ENCODE measurements around the gene NBL1. TPM values are rescaled to one million over a fixed set of nuclear protein-coding genes. Genes with fewer than 3 reads are reported as not detected.

The NBL1 gene
- total and polyA plus RNA-seq, 10 of the 15 experiments (the other 5 are each of a cell fraction or from before 2014, with no cell fraction given): 0.13 to 2.4 (median 0.81) TPM; not detected in 1

- no peak for DNase-seq (ENCODE audit: low read depth, low spot score)
- under 1% methylated on average over 20 of the region's 80 CpGs for WGBS (ENCODE audit: insufficient coverage, insufficient replicate concordance, low lambda C conversion rate, missing lambda C conversion rate)
- peaks cover 6% of the 10 kb centered on the region; the same call in 1 of the 2 replicates for H3K4me1 ChIP-seq (ENCODE audit: control insufficient read depth, insufficient read depth, low read length)
- H4K20me1 ChIP-seq (ENCODE audit: control insufficient read depth, insufficient read depth): no peaks in the 10 kb centered on the region
- H3K4me2 ChIP-seq (ENCODE audit: control insufficient read depth, insufficient read depth): peak within 1 kb of the TSS; percentile 86
- no peaks in the 10 kb centered on the region for H3K36me3 ChIP-seq (ENCODE audit: control insufficient read depth in 2 of 2, insufficient read depth in 2 of 2, low read length in 1 of 2)
- ChIA-PET RAD21 (ENCODE audit: unreplicated experiment) (interaction anchor here (1.0 kb wide), 1 partner anchor 41 kb away, joined by 3 read pairs; no protein-coding TSS in a partner anchor), POLR2A (interaction anchor here (0.8 kb wide), 1 partner anchor 46 kb away, joined by 3 read pairs; no protein-coding TSS in a partner anchor), SMC1A (ENCODE audit: uncharacterized antibody, unreplicated experiment) (interaction anchor here (5.2 kb wide), 1 partner anchor 40 kb away, joined by 99 read pairs; no protein-coding TSS in a partner anchor), CTCF (interaction anchor here (6.0 kb wide), 1 partner anchor 42 kb away, joined by 378 read pairs; no protein-coding TSS in a partner anchor)
- ATAC-seq: peak; percentile 54
- H3K9ac ChIP-seq (ENCODE audit: control insufficient read depth, insufficient read depth, low read length): peak within 1 kb of the TSS; percentile 12
- H3K27ac ChIP-seq (ENCODE audit: control insufficient read depth, insufficient read depth): no peak within 1 kb of the TSS
- intact Hi-C loops (cut with micrococcal nuclease; ENCODE audit: unreplicated experiment) (loop anchor here (5.0 kb wide), 1 partner anchor 98 kb away; no protein-coding TSS in a partner anchor), in situ Hi-C loops (cut with MboI) (loop anchor here (5.0 kb wide), 2 partner anchors 38 to 143 kb away; no protein-coding TSS in a partner anchor)
- FAIRE-seq: no peak
- TF ChIP-seq RELB (IDR thresholded peaks at IDR 0.05; ENCODE audit: low read depth) (no peak), RB1 (IDR thresholded peaks at IDR 0.05; ENCODE audit: borderline replicate concordance) (no peak), CTCF (IDR thresholded peaks at IDR 0.05 in 2 of 3, conservative IDR thresholded peaks at IDR 0.05 in 1 of 3; ENCODE audit: control insufficient read depth in 2 of 3, extremely low read depth in 1 of 3, insufficient read depth in 1 of 3, low read depth in 3 of 3, low read length in 3 of 3) (no peak), PBX3 (IDR thresholded peaks at IDR 0.05; ENCODE audit: insufficient replicate concordance, low read depth, low read length) (no peak), BHLHE40 (IDR thresholded peaks at IDR 0.05; ENCODE audit: borderline replicate concordance in 1 of 2, low read depth in 2 of 2, low read length in 1 of 2) (peak in 1 of 2 experiments; percentile 46; a peak in 1 of 4 replicates), NR2F1 (conservative IDR thresholded peaks at IDR 0.05) (peak; percentile 29; the same call in 1 of the 2 replicates), SKIL (IDR thresholded peaks at IDR 0.05; ENCODE audit: low read depth, poor library complexity, severe bottlenecking) (no peak)
- peaks cover 0 to 2% of the 10 kb centered on the region in 2 experiments; a peak in 1 of 4 replicates for H3K27me3 ChIP-seq (replicated peaks in 1 of 2; ENCODE audit: control insufficient read depth in 2 of 2, insufficient read depth in 2 of 2, low read length in 1 of 2)
- no TSS peak for BruUV-seq (replicated peaks)
- peak within 1 kb of the TSS; percentile 50 for H3K4me3 ChIP-seq
- no peaks in the 10 kb centered on the region for H3K9me3 ChIP-seq (replicated peaks; ENCODE audit: control insufficient read depth, insufficient read depth, low read length)
- H3K79me2 ChIP-seq (ENCODE audit: control insufficient read depth, insufficient read depth, low read length): no peaks in the 10 kb centered on the region
- H2AFZ ChIP-seq (ENCODE audit: control insufficient read depth, low read depth, low read length): peak within 1 kb of the TSS; percentile 44; the same call in 1 of the 2 replicates
Observed at GRCh38 chr1:19664453-19665185, 20.5 kb downstream of the NBL1 start, which contains the start of gene HTR6. Gene HTR6 (plus strand): TSS chr1:19664875. CDS start chr1:19665754, 879 bp downstream.

Data from GM12878 (cell line).